Astrocyte (in vitro differentiated cells and primary cell): ENCODE data around the gene PCSK2. TPM values are rescaled to one million over a fixed set of nuclear protein-coding genes. Genes with fewer than 3 reads are reported as not detected.
A peak's percentile ranks its signal among the peaks of the same experiment; 100 is the strongest.

Source experiments
- DNase-seq: peaks from one replicate; pipeline ENCODE4 v3.0.0-alpha.2; 2010; ENCODE audit warnings: low read depth
- FAIRE-seq: peaks from 2 replicates; lab custom pipeline; 2011; peaks lifted over from hg19 to GRCh38; lab: Jason Lieb, UNC
- H2AFZ ChIP-seq: 2 replicates; pipeline ENCODE4 v1.6.0; 2012; ENCODE audit warnings: low read depth, low read length, inconsistent platforms
- H3K27ac ChIP-seq: 2 replicates; pipeline ENCODE4 v1.5.1; 2011; ENCODE audit warnings: low read depth, low read length, inconsistent platforms
- H3K27me3 ChIP-seq: 2 replicates; pipeline ENCODE4 v1.6.0; 2011; ENCODE audit warnings: low read length, inconsistent platforms; ENCODE audit not compliant: insufficient read depth
- H3K36me3 ChIP-seq: 2 replicates; pipeline ENCODE4 v1.5.1; 2011; ENCODE audit warnings: low read length, inconsistent platforms; ENCODE audit not compliant: insufficient read depth
- H3K4me1 ChIP-seq: 2 replicates; pipeline ENCODE4 v1.5.1; 2011; ENCODE audit warnings: low read length, inconsistent platforms; ENCODE audit not compliant: insufficient read depth
- H3K4me2 ChIP-seq: 2 replicates; pipeline ENCODE4 v1.6.0; 2012; ENCODE audit warnings: low read length, inconsistent platforms
- H3K4me3 ChIP-seq: 2 replicates; pipeline ENCODE4 v1.5.1; 2011; ENCODE audit warnings: low read depth, mild to moderate bottlenecking, low read length, inconsistent platforms; ENCODE audit not compliant: insufficient read depth
- H3K79me2 ChIP-seq: 2 replicates; pipeline ENCODE4 v1.6.0; 2012; ENCODE audit warnings: mild to moderate bottlenecking, low read length, inconsistent platforms; ENCODE audit not compliant: insufficient read depth
- H3K9ac ChIP-seq: 2 replicates; pipeline ENCODE4 v1.6.0; 2012; ENCODE audit warnings: mild to moderate bottlenecking, low read length, inconsistent platforms
- H3K9me3 ChIP-seq: 2 replicates; pipeline ENCODE4 v1.5.1; 2012; ENCODE audit warnings: low read depth, mild to moderate bottlenecking, low read length, inconsistent platforms; ENCODE audit not compliant: insufficient read depth
- H4K20me1 ChIP-seq: 2 replicates; pipeline ENCODE4 v1.6.0; 2012; ENCODE audit warnings: low read length, inconsistent platforms; ENCODE audit not compliant: insufficient read depth
- H3K27ac Mint-ChIP-seq: one replicate; pipeline ENCODE4 v1.8.0; 2021; ENCODE audit warnings: mild to moderate bottlenecking, mixed read lengths; ENCODE audit not compliant: unreplicated experiment
- H3K27me3 Mint-ChIP-seq: one replicate; pipeline ENCODE4 v1.8.0; 2021; ENCODE audit warnings: low read depth, mixed read lengths; ENCODE audit not compliant: unreplicated experiment
- H3K36me3 Mint-ChIP-seq: one replicate; pipeline ENCODE4 v1.8.0; 2021; ENCODE audit warnings: low read depth, mixed read lengths; ENCODE audit not compliant: unreplicated experiment
- H3K4me1 Mint-ChIP-seq: one replicate; pipeline ENCODE4 v1.8.0; 2021; ENCODE audit warnings: low read depth, mixed read lengths; ENCODE audit not compliant: unreplicated experiment
- H3K4me3 Mint-ChIP-seq: one replicate; pipeline ENCODE4 v1.8.0; 2021; ENCODE audit warnings: mild to moderate bottlenecking, moderate library complexity, mixed read lengths; ENCODE audit not compliant: unreplicated experiment
- H3K9me3 Mint-ChIP-seq: one replicate; pipeline ENCODE4 v1.8.0; 2021; ENCODE audit warnings: mild to moderate bottlenecking, mixed read lengths; ENCODE audit not compliant: unreplicated experiment
- CTCF ChIP-seq: IDR thresholded peaks from 2 replicates; pipeline ENCODE4 v1.5.1; 2011; ENCODE audit warnings: low read depth, mild to moderate bottlenecking, inconsistent platforms, low read length, moderate library complexity; ENCODE audit not compliant: insufficient read depth
- EZH2 ChIP-seq: IDR thresholded peaks from 2 replicates; pipeline ENCODE4 v1.6.1; 2012; ENCODE audit warnings: mild to moderate bottlenecking, low read length, inconsistent platforms; ENCODE audit not compliant: insufficient read depth
- total RNA-seq: library from RNA; stranded (reverse); gene quantifications from 2 replicates; pipeline ENCODE4 v1.2.1, GENCODE V29; 2021

The PCSK2 gene
- total RNA-seq, 1 donor from 2014 or later: not detected

GRCh38 chr20:17531665-17532025 is 304.8 kb downstream of the PCSK2 start:
- H3K4me3 Mint-ChIP-seq: peak overlapping the region; percentile 94
- peaks cover 13% of the 10 kb centered on the region for H3K4me1 ChIP-seq
- H3K27ac ChIP-seq: peak overlapping the region; percentile 51
- TF ChIP-seq CTCF (no peak), EZH2 (no peak)
- FAIRE-seq: no peak
- no peaks in the 10 kb centered on the region for H3K36me3 Mint-ChIP-seq
- H2AFZ ChIP-seq: peak overlapping the region; percentile 95
- peak overlapping the region; percentile 85 for H3K9ac ChIP-seq
- peaks cover 8% of the 10 kb centered on the region for H3K4me1 Mint-ChIP-seq
- H3K4me3 ChIP-seq: peak overlapping the region; percentile 65
- no peaks in the 10 kb centered on the region for H3K36me3 ChIP-seq
- DNase-seq: no peak
- H3K27me3 ChIP-seq: no peaks in the 10 kb centered on the region
- peak overlapping the region; percentile 92 for H3K27ac Mint-ChIP-seq
- H3K27me3 Mint-ChIP-seq: no peaks in the 10 kb centered on the region
- H4K20me1 ChIP-seq: no peaks in the 10 kb centered on the region
- no peaks in the 10 kb centered on the region for H3K9me3 ChIP-seq
- H3K4me2 ChIP-seq: peak overlapping the region; percentile 95
- no peaks in the 10 kb centered on the region for H3K9me3 Mint-ChIP-seq
- H3K79me2 ChIP-seq: no peaks in the 10 kb centered on the region

DNA sequence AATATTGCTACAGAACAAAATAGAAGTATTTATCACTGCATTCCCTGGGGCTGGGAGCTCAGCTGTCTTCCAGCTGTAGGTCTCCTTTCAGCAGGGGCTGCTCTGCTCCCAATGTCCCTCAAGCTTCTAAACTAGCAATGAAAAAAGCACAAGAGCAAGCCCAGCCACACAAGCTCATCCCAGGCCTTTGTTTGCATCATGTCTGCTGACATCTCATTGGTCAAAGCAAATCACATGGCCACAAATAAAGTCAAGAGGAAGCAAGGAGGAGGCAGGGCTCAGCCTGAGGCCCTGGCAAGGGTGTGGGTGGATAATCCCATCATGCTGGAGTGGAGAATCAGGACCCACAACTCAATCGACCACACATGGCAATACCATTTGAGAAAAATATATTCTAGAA is 306.6 kb downstream of the PCSK2 start:
- Histone ChIP-seq H3K27ac (no peak overlapping the region), H3K79me2 (no peaks in the 10 kb centered on the region), H2AFZ (peak overlapping the region; percentile 61), H3K9me3 (no peaks in the 10 kb centered on the region), H3K27me3 (no peaks in the 10 kb centered on the region), H3K9ac (no peak overlapping the region), H3K36me3 (no peaks in the 10 kb centered on the region), H3K4me3 (no peak overlapping the region), H3K4me1 (peaks cover 18% of the 10 kb centered on the region), H3K4me2 (no peak overlapping the region), H4K20me1 (no peaks in the 10 kb centered on the region)
- peaks cover 12% of the 10 kb centered on the region for H3K4me1 Mint-ChIP-seq
- no peaks in the 10 kb centered on the region for H3K27me3 Mint-ChIP-seq
- FAIRE-seq: no peak
- peak overlapping the region; percentile 45 for H3K4me3 Mint-ChIP-seq
- H3K9me3 Mint-ChIP-seq: no peaks in the 10 kb centered on the region
- TF ChIP-seq EZH2 (no peak), CTCF (no peak)
- no peak overlapping the region for H3K27ac Mint-ChIP-seq
- no peaks in the 10 kb centered on the region for H3K36me3 Mint-ChIP-seq
- DNase-seq: peak; percentile 43

DNA sequence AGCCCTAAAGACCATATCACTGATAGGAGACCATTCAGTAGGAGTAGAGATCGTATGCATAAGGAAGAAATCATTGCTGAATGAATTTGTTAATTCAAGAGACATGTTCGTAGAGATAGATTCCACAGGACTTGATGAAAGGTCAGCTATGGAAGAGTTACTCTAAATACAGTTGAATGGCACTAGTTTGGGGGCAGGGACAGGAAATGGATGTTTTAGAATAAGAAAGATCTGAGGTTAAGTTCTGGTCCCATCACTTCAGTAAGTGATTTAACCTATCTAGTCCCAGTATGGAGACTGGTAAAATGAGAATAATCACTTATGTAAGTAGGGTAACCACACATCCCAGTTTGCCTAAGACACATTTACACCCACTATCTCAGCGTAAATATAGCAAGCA is 307.2 kb downstream of the PCSK2 start:
- H3K9me3 Mint-ChIP-seq: no peaks in the 10 kb centered on the region
- Histone ChIP-seq H4K20me1 (no peaks in the 10 kb centered on the region), H3K27me3 (no peaks in the 10 kb centered on the region), H3K79me2 (no peaks in the 10 kb centered on the region), H3K4me3 (no peak overlapping the region), H3K4me2 (no peak overlapping the region), H3K9ac (no peak overlapping the region), H2AFZ (no peak overlapping the region), H3K27ac (no peak overlapping the region), H3K36me3 (no peaks in the 10 kb centered on the region), H3K4me1 (peaks cover 18% of the 10 kb centered on the region), H3K9me3 (no peaks in the 10 kb centered on the region)
- H3K36me3 Mint-ChIP-seq: no peaks in the 10 kb centered on the region
- no peak overlapping the region for H3K4me3 Mint-ChIP-seq
- DNase-seq: no peak
- no peaks in the 10 kb centered on the region for H3K27me3 Mint-ChIP-seq
- H3K4me1 Mint-ChIP-seq: peaks cover 12% of the 10 kb centered on the region
- no peak for TF ChIP-seq CTCF
- no peak for TF ChIP-seq EZH2
- no peak for FAIRE-seq
- H3K27ac Mint-ChIP-seq: no peak overlapping the region
